ENCODE data around the gene PFDN4.

The PFDN4 gene

GRCh38 chr20:54200487-54201267 lies 7.2 kb upstream of the PFDN4 start:
- no peak for DNase-seq (ENCODE audit: low spot score)

DNA sequence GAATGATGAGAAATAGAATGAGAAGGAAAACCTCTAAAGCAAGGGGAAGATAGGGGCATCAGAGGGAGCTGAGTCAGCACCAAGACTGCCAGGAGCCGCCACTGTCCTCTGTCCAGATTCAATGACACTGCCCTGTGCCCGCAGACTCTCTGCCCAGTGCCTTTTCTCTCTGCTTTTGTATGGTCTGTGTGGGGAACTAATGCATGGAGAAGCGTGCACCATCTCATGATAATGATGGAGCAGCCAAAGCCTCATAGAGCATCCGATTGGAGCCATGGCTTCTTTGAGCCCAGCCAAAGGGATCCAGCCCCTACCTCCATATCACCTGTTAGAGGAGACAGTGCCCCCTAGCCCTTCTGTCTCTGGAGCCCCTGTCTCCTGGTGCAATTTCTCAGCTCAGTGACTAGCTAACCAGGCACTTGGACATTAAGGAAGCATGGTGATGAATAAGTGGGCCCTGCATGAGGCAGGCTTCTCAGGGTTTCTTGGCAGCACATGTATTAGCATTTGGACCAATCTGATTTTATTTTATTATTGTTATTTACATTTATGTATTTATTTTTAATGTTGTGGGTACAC lies 6.5 kb upstream of the PFDN4 start:
- no peak for DNase-seq (ENCODE audit: low spot score)

DNA sequence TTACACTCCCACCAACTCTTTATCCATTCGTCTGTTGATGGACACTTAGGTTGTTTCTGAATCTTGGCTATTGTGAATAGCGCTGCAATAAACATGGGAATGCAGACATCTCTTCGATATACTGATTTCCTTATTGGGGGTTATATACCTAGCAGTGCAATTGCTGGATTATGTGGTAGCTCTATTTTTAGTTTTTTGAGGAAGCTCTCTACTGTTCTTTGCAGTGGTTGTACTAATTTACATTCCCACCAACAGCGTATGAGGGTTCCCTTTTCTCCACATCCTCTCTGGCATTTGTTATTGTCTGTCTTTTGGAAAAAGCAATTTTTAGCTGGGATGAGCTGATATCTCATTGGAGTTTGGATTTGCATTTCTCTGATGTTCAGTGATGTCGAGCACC lies 4.6 kb upstream of the PFDN4 start:
- no peak for DNase-seq (ENCODE audit: low spot score)

GRCh38 chr20:54204063-54204462 lies 3.8 kb upstream of the PFDN4 start:
- DNase-seq (ENCODE audit: low spot score), result no peak

DNA sequence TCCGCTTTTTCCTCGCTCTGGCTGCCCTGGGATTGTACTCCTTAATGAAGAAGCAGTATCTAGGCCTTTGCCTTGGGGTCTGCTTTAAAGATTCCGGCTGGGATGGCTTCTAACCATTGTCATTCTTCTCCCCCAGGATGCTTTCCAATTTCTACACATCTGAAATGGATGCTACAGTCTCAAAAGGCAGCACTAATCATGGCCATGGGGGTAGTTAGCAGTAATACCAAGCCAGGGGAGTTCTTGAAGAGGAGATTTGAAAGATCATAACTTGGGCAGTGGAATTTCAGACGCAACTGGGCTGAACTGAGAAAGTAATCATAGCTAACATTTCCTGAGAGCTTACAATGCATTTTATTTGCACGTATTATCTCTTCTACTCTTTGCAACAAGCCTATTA lies 3.4 kb upstream of the PFDN4 start:
- DNase-seq (ENCODE audit: low spot score), result no peak

DNA sequence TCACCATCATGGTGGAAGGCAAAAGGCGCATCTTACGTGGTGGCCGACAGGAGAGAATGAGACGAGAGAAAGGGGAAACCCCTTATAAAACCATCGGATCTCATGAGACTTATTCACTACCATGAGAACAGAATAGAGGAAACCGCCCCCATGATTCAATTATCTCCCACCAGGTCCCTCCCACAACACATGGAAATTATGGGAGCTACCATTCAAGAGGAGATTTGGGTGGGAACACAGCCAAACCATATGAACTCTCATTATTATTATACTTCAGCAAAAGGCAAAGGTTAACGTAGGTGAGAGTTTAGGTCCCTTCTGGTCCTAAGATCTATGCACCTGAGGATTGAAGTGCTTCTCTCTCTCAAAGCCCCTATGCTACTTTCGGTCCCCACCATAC lies 2.4 kb upstream of the PFDN4 start:
- no peak for DNase-seq (ENCODE audit: low spot score)

DNA sequence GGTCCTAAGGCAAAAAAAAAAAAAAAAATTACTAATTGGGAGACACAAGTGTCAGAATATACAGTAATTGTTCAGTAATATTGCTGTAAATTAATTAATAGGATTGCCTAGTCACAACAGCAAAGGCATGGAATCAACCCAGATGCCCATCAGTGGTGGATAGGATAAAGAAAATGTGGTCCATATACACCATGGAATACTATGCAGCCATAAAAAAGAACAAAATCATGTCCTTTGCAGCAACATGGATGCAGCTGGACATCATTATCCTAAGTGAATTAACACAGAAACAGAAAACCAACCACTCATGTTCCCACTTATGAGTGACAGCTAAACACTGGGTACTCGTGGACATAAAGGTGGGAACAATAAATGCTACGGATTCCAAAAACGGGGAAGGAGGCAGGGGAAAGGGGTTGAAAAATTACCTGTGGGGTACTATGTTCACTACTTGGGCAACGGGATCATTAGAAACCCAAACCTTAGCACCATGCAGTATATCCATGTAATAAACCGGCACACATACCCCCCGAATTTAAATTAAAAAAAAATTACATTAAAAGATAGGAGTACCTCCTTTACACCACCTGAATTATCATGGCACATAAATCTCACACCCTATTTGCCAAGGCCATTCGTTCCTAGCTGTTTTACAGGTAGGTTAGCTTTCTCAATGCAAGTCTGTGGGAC lies 689 bp upstream of the PFDN4 start:
- DNase-seq (ENCODE audit: low spot score), result no peak

DNA sequence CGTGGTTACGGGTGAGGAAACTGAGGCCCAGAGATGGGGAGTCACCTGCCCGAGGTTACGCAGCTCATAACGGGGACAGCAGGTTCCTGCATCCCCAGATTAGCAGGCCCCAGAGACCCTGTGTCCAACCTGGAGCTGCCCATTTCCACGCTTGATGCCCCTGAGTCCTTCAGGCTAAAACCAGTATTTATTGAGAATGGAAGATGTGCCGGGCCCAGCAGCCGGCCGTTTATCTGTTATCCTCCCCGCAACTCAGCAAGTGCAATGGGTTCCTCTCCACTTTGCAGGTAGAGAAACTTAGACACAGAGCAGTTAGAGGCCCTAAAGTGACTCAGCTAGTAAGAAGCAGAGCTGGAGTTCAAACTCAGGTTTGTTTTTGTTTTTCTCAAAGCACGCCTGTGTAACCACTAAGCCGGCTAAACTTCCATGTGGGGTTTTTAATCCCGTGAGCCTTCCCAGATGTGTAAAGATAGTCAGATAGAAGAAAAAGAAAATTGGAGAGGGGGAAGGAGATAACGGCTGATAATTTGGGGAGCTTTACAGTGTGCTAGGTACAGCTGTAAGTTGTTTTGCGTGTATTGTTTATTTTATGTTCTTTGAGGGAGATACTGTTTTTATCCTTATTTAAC lies 775 bp downstream of the PFDN4 start:
- no peak for DNase-seq (ENCODE audit: low spot score)

GRCh38 chr20:54209216-54209813 lies 1.4 kb downstream of the PFDN4 start:
- no peak for DNase-seq (ENCODE audit: low spot score)

DNA sequence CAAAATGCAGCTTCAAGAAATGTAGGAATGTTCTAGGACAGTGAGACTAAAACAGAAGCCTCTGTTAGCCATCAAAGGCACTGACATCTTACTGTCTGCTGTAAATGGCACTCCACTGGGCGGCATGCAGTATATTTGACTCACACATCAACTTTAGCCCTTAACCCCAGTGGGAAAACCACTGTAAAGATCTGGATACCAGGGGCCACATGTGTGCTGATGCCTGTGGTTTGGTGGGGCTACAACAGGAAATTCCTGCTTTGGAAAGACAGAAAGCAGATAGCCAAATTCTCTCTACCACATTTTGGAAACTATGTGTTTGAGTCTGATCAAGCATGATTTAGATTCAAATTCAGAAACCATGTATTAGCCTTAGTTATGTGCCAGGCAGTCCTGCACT lies 4.3 kb downstream of the PFDN4 start:
- no peak for DNase-seq (ENCODE audit: low spot score)

- no peak for DNase-seq (ENCODE audit: low spot score)
Measured at GRCh38 chr20:54212871-54213270, 5.0 kb downstream of the PFDN4 start.

GRCh38 chr20:54214566-54214965 lies 6.7 kb downstream of the PFDN4 start:
- DNase-seq (ENCODE audit: low spot score), result no peak

GRCh38 chr20:54215157-54215789 lies 7.4 kb downstream of the PFDN4 start:
- no peak for DNase-seq (ENCODE audit: low spot score)

DNA sequence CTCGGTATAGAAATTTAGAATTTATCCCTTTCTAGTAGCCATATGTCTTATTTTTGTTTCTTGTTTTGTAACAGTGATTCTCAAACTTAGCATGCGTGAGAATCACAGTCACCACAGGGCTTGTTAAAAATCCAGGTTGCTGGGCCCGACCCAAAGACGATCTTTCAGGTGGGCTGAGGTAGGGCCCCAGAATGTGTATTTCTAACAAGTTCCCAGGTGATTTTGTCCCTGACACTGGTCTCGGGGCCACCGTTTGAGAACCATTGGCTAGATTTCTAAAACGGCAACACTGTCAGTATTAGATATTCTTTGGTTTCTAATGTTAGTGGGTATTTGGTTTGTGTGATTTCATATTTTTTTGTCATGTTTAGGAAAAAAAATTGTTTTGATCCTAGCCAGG lies 9.9 kb downstream of the PFDN4 start:
- no peak for DNase-seq (ENCODE audit: low spot score)

- no peak for DNase-seq (ENCODE audit: low spot score)
Measured at GRCh38 chr20:54218470-54218869, 10.6 kb downstream of the PFDN4 start.

- no peak for DNase-seq (ENCODE audit: low spot score)
Measured at GRCh38 chr20:54219751-54220426, 12.0 kb downstream of the PFDN4 start.

GRCh38 chr20:54220722-54221121 lies 12.8 kb downstream of the PFDN4 start:
- DNase-seq (ENCODE audit: low spot score), result no peak

DNA sequence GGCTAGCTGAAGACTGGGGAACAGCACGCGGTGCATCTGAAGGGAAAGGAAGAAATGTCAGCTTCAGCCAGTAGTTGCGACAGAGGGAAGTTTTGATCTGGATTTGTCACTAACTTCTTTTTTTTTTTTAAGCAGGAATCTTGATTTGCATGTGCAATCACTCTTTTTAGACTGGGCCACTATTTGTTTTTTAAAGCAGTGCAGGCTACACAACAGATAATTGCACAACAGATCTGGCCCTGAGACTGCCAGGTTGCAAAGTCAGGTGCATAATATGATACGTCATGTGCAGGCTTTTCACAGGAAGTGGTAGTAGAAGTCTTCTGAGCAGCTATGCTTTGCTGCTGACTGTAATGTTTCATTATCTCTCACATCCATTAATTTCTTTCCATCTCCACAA lies 13.5 kb downstream of the PFDN4 start:
- DNase-seq (ENCODE audit: low spot score), result no peak

DNA sequence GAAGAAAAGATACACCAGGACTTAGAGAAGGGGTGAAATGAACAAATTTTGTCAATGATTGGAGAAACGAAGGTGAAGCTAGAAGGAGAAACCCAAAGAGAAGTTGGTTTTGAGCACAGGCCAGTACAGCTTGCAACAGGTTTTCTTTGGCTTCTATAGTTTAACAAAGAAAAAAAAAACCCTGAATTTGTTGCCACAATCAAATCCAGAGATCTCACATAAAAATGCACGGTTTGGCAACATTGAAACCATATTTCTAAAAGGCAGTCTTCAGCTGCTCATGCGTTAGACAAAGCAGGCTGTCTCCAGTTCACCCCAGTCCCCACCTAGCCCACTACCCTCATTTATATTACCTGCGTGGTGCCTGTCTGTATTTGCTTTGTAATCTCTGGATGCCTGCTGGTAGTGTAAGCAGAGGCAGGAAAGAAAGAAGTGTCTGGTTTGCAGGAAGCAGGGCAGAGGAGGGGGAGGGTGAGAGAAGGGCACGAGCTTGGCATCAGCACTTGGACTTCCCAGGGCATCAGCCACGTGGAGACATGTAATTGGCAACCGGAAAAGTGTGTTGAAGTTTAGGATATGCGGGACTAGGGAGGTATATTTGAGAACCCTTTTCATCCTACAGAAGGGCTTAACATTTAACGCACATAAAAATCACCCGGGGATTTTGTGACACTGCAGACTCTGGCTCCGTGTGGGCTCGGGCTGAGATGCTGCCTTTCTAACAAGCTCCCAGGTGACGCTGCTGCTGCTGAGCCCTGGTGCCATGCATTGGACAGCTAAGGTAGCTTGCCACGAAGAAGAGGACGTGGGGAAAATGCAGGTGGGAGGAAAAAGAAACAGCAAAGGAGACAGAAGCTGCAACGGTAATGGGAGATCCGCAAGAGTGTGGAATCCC lies 14.4 kb downstream of the PFDN4 start:
- DNase-seq (ENCODE audit: low spot score), result no peak

- DNase-seq (ENCODE audit: low spot score), result no peak
Measured at GRCh38 chr20:54223285-54223684, 15.4 kb downstream of the PFDN4 start.
